Nephron progenitor cell (in vitro differentiated cells): Measurements from ENCODE around the gene HAUS1.
"Not testable (repeated sequence)": the region's sequence is repeated elsewhere in the genome, so short reads cannot be mapped to it uniquely, and the experiment has no call there.

ENCODE experiments used
- DNase-seq: peaks from one replicate; pipeline ENCODE4 v3.0.0; 2021
- H3K27ac Mint-ChIP-seq: 2 replicates; pipeline ENCODE4 v1.8.0; 2021; ENCODE audit warnings: mild to moderate bottlenecking, moderate library complexity, mixed read lengths
- H3K27me3 Mint-ChIP-seq: 2 replicates; pipeline ENCODE4 v1.8.0; 2021; ENCODE audit warnings: mild to moderate bottlenecking, low read depth, mixed read lengths; ENCODE audit not compliant: poor library complexity
- H3K36me3 Mint-ChIP-seq: 2 replicates; pipeline ENCODE4 v1.8.0; 2021; ENCODE audit warnings: low read depth, mixed read lengths
- H3K4me1 Mint-ChIP-seq: 2 replicates; pipeline ENCODE4 v1.8.0; 2021; ENCODE audit warnings: mixed read lengths
- H3K4me3 Mint-ChIP-seq: 2 replicates; pipeline ENCODE4 v1.8.0; 2021; ENCODE audit warnings: mild to moderate bottlenecking, moderate library complexity, mixed read lengths
- H3K9me3 Mint-ChIP-seq: 2 replicates; pipeline ENCODE4 v1.8.0; 2021; ENCODE audit warnings: mild to moderate bottlenecking, moderate library complexity, mixed read lengths
- CTCF ChIP-seq: fragments of 200-600 bp; sonication (generic); IDR thresholded peaks from 2 replicates; pipeline ENCODE4 v1.5.0; 2021; ENCODE audit warnings: antibody characterized with exemption

HAUS1 gene

GRCh38 chr18:46163091-46163490, 58.9 kb downstream of the HAUS1 start:
- no peak overlapping the region for H3K27ac Mint-ChIP-seq
- no peaks in the 10 kb centered on the region for H3K4me1 Mint-ChIP-seq
- TF ChIP-seq CTCF, result no peak
- peaks cover 6% of the 10 kb centered on the region for H3K36me3 Mint-ChIP-seq
- peaks cover 4% of the 10 kb centered on the region for H3K27me3 Mint-ChIP-seq
- H3K9me3 Mint-ChIP-seq, result no peaks in the 10 kb centered on the region
- no peak overlapping the region for H3K4me3 Mint-ChIP-seq
- no peak for DNase-seq

GRCh38 chr18:46163941-46164499, 59.8 kb downstream of the HAUS1 start:
- Mint-ChIP-seq H3K27me3 (peaks cover 4% of the 10 kb centered on the region), H3K4me1 (no peaks in the 10 kb centered on the region)

GRCh38 chr18:46164502-46164901, 60.3 kb downstream of the HAUS1 start:
- H3K4me3 Mint-ChIP-seq, H3K36me3 Mint-ChIP-seq, H3K27ac Mint-ChIP-seq, H3K27me3 Mint-ChIP-seq, DNase-seq, H3K9me3 Mint-ChIP-seq, H3K4me1 Mint-ChIP-seq: not testable (repeated sequence)

More at GRCh38 chr18:46163941-46164499, 59.8 kb downstream of the HAUS1 start:
- TF ChIP-seq CTCF, result no peak
- no peak for DNase-seq
- H3K27ac Mint-ChIP-seq, result no peak overlapping the region
- no peaks in the 10 kb centered on the region for H3K9me3 Mint-ChIP-seq
- H3K4me3 Mint-ChIP-seq, result no peak overlapping the region
- peaks cover 6% of the 10 kb centered on the region for H3K36me3 Mint-ChIP-seq

- no peaks in the 10 kb centered on the region for H3K9me3 Mint-ChIP-seq
- H3K27me3 Mint-ChIP-seq, result peaks cover 4% of the 10 kb centered on the region
- H3K4me3 Mint-ChIP-seq, result no peak overlapping the region
- peaks cover 6% of the 10 kb centered on the region for H3K36me3 Mint-ChIP-seq
- peak overlapping the region; percentile 32 for H3K27ac Mint-ChIP-seq
- peaks cover 8% of the 10 kb centered on the region for H3K4me1 Mint-ChIP-seq
- no peak for TF ChIP-seq CTCF
- DNase-seq, result no peak
These were observed 60.7 kb downstream of the HAUS1 start for GRCh38 chr18:46164920-46165319.

GRCh38 chr18:46166261-46166970, 62.2 kb downstream of the HAUS1 start:
- no peak for DNase-seq
- H3K27me3 Mint-ChIP-seq, result peaks cover 5% of the 10 kb centered on the region
- H3K36me3 Mint-ChIP-seq, result peaks cover 2% of the 10 kb centered on the region
- TF ChIP-seq CTCF, result no peak
- peaks cover 10% of the 10 kb centered on the region for H3K4me1 Mint-ChIP-seq
- no peak overlapping the region for H3K27ac Mint-ChIP-seq
- H3K4me3 Mint-ChIP-seq, result no peak overlapping the region
- no peaks in the 10 kb centered on the region for H3K9me3 Mint-ChIP-seq

- no peak for DNase-seq
- Mint-ChIP-seq H3K4me3 (no peak overlapping the region), H3K4me1 (peaks cover 13% of the 10 kb centered on the region), H3K9me3 (no peaks in the 10 kb centered on the region), H3K27ac (peak overlapping the region; percentile 70), H3K27me3 (peaks cover 21% of the 10 kb centered on the region), H3K36me3 (peaks cover 4% of the 10 kb centered on the region)
- TF ChIP-seq CTCF, result no peak
These were observed 63.8 kb downstream of the HAUS1 start for GRCh38 chr18:46167971-46168370.
